Cardiac fibroblast (primary cell): Measurements from ENCODE around the gene HMG20B.
"Not testable (repeated sequence)": the region's sequence is repeated elsewhere in the genome, so short reads cannot be mapped to it uniquely, and the experiment has no call there.

Experiments
- DNase-seq, 2 donors: peaks; one replicate each; pipeline versions ENCODE4 v3.0.0 to v3.0.0-alpha.2; 2010; ENCODE audit warnings: low read depth in 2 of 2
- H3K4me3 ChIP-seq, 2 donors: replicated peaks in 1 of 2; 1 replicate in 1 of 2; 2 replicates in 1 of 2; pipeline ENCODE4 v1.5.1; 2011; ENCODE audit warnings: low read depth in 2 of 2, low read length in 2 of 2, mild to moderate bottlenecking in 2 of 2, moderate library complexity in 1 of 2
- TF ChIP-seq, protein P1 (sequence below): IDR thresholded peaks from one replicate; pipeline ENCODE4 v1.5.1; 2011; ENCODE audit warnings: low read depth, mild to moderate bottlenecking, low read length, inconsistent platforms

The HMG20B gene

DNA sequence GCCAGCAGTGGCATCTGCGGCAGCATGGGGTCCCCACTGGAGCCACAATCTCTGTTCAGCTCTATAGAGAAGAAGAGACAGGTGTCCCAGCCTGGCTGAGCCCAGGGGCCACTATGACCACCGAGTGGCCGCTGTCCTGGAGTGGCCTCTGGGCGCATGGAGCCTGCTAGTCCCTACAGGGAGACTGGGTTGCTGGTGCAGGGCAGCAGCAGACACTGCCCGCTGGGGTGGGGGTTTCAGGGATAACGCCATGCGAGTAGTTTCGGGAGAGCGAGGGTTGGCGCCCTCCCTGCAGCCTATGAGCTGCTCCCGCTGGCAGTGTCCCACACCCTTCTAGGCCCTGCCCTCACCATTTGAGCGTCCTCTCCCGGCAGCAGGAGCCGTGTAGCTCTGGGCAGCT lies 44.7 kb upstream of the HMG20B start:
- H3K4me3 ChIP-seq, result no peak overlapping the region
- TF ChIP-seq, protein P1, sequence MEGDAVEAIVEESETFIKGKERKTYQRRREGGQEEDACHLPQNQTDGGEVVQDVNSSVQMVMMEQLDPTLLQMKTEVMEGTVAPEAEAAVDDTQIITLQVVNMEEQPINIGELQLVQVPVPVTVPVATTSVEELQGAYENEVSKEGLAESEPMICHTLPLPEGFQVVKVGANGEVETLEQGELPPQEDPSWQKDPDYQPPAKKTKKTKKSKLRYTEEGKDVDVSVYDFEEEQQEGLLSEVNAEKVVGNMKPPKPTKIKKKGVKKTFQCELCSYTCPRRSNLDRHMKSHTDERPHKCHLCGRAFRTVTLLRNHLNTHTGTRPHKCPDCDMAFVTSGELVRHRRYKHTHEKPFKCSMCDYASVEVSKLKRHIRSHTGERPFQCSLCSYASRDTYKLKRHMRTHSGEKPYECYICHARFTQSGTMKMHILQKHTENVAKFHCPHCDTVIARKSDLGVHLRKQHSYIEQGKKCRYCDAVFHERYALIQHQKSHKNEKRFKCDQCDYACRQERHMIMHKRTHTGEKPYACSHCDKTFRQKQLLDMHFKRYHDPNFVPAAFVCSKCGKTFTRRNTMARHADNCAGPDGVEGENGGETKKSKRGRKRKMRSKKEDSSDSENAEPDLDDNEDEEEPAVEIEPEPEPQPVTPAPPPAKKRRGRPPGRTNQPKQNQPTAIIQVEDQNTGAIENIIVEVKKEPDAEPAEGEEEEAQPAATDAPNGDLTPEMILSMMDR, result no peak
- no peak for DNase-seq

DNA sequence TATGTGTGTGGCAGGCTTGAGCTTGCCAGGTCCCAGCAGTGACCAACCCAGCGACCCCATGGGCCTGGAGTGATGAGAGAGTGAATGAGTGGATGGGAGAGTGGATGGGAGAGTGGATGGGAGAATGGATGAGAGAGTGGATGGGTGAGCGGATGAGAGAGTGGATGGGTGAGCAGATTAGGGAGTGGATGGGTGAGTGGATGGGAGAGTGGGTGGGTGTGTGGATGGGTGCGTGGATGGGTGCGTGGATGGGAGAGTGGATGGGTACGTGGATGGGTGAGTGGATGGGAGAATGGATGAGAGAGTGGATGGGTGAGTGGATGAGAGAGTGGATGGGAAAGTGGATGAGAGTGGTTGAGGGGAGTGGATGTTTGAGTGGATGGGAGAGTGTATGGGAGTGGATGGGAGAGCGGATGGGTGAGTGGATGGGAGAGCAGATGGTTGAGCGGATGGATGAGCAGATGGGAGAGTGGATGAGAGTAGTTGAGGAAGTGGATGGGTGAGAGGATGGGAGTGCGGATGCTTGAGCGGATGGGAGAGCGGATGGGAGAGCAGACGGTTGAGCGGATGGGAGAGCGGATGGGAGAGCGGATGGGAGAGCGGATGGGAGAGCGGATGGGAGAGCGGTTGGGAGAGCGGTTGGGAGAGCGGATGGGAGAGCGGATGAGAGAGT lies 44.1 kb upstream of the HMG20B start:
- no peak overlapping the region for H3K4me3 ChIP-seq
- TF ChIP-seq, protein P1, result no peak
- DNase-seq, result no peak

DNA sequence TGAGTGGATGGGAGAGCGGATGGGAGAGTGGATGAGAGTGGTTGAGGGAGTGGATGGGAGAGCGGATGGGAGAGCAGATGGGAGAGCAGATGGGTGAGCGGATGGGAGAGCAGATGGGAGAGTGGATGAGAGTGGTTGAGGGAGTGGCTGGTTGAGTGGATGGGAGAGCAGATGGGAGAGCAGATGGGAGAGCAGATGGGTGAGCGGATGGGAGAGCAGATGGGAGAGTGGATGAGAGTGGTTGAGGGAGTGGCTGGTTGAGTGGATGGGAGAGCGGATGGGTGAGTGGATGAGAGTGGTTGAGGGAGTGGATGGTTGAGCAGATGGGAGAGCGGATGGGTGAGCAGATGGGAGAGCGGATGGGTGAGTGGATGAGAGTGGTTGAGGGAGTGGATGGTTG lies 43.4 kb upstream of the HMG20B start:
- DNase-seq, H3K4me3 ChIP-seq: not testable (repeated sequence)

DNA sequence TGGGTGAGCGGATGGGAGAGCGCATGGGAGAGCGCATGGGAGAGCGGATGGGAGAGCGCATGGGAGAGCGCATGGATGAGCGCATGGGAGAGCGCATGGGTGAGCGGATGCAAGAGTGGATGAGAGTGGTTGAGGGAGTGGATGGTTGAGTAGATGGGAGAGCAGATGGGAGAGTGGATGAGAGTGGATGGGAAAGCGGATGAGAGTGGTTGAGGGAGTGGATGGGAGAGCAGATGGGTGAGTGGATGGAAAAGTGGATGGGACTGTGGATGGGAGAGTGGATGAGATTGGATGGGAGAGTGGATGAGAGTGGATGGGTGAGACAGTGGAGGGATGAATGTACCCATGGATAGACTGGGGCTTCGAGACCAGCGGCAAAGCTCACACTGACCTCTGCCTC lies 42.4 kb upstream of the HMG20B start:
- TF ChIP-seq, protein P1, result no peak
- no peak for DNase-seq
- no peak overlapping the region for H3K4me3 ChIP-seq

DNA sequence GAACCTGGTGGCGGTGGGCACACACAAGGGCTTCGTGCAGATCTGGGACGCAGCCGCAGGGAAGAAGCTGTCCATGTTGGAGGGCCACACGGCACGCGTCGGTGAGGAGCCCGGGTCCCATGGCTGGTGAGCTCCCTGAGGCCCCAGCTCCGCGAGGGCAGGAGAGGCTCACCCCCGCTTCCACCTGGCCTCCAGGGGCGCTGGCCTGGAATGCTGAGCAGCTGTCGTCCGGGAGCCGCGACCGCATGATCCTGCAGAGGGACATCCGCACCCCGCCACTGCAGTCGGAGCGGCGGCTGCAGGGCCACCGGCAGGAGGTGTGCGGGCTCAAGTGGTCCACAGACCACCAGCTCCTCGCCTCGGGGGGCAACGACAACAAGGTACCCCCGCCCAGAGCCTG lies 41.0 kb upstream of the HMG20B start:
- TF ChIP-seq, protein P1, result no peak
- DNase-seq, result no peak
- no peak overlapping the region for H3K4me3 ChIP-seq

DNA sequence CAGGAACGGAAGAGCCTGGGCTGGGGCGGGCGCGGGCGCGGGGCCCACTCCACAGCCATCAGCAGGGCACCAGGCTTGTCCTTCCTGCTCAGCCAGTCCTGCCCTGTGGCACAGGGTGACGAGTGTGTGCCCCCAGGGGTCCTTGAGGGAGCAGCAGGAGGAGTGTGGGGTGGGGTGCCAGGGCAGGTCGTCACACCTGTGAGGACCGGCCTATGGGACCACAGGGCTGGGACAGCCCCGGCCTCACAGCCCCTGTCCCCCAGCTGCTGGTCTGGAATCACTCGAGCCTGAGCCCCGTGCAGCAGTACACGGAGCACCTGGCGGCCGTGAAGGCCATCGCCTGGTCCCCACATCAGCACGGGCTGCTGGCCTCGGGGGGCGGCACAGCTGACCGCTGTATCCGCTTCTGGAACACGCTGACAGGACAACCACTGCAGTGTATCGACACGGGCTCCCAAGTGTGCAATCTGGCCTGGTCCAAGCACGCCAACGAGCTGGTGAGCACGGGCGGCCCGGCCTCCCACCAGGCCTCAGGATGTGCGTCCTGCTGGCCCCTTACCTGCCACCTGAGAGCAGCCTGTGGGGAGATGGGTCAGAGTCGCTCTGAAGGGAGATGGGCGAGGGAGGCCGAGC lies 40.5 kb upstream of the HMG20B start:
- TF ChIP-seq, protein P1, result no peak
- no peak for DNase-seq
- H3K4me3 ChIP-seq, result no peak overlapping the region

DNA sequence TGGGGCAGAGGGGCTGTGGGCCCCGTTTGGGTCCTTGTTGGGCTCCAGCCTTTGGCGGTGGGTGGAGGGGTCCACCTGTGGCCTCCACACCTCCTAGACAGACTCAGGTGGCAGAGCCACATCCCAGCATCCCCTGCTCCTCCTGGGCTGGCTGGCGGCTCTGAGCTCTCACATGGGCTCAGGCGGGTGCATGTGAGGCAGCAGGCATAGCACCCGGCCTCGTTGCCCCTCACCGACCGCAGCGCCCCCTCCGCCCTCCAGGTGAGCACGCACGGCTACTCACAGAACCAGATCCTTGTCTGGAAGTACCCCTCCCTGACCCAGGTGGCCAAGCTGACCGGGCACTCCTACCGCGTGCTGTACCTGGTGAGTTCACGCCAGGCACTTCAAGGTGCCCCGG lies 39.7 kb upstream of the HMG20B start:
- TF ChIP-seq, protein P1, result no peak
- no peak overlapping the region for H3K4me3 ChIP-seq
- DNase-seq, result no peak
